ENCODE measurements around the gene MLYCD. TPM values are rescaled to one million over a fixed set of nuclear protein-coding genes. Genes with fewer than 3 reads are reported as not detected.

Gene MLYCD
- polyA plus RNA-seq, 1 experiment = 2.6 TPM

- Histone ChIP-seq H3K27me3 (ENCODE audit: control insufficient read depth, insufficient read depth, low read length) (no peaks in the 10 kb centered on the region), H3K36me3 (ENCODE audit: control insufficient read depth, insufficient read depth, low read length) (no peaks in the 10 kb centered on the region), H3K4me3 (ENCODE audit: low read depth, low read length) (no peak overlapping the region)
- TF ChIP-seq CTCF (IDR thresholded peaks at IDR 0.05; ENCODE audit: insufficient read depth, low read depth, low read length) = no peak
- ChIA-PET CTCF (no interaction called here), POLR2A (no interaction called here)
- DNase-seq (ENCODE audit: low read depth) = no peak
These were observed 43.2 kb downstream of the MLYCD start for GRCh38 chr16:83942074-83942473.

- ChIA-PET POLR2A (no interaction called here), CTCF (interaction anchor here (2.2 kb wide), 1 partner anchor 11 kb away, joined by 6 read pairs; no protein-coding TSS in a partner anchor)
- no peak for TF ChIP-seq CTCF (IDR thresholded peaks at IDR 0.05; ENCODE audit: insufficient read depth, low read depth, low read length)
- no peak overlapping the region for H3K4me3 ChIP-seq (ENCODE audit: low read depth, low read length)
- H3K27me3 ChIP-seq (ENCODE audit: control insufficient read depth, insufficient read depth, low read length) = no peaks in the 10 kb centered on the region
- H3K36me3 ChIP-seq (ENCODE audit: control insufficient read depth, insufficient read depth, low read length) = no peaks in the 10 kb centered on the region
- no peak for DNase-seq (ENCODE audit: low read depth)
These were observed 44.0 kb downstream of the MLYCD start for GRCh38 chr16:83942815-83943515.

- no peak for TF ChIP-seq CTCF (IDR thresholded peaks at IDR 0.05; ENCODE audit: insufficient read depth, low read depth, low read length)
- no peaks in the 10 kb centered on the region for H3K36me3 ChIP-seq (ENCODE audit: control insufficient read depth, insufficient read depth, low read length)
- ChIA-PET CTCF (interaction anchor here (2.2 kb wide), 1 partner anchor 10 kb away, joined by 6 read pairs; no protein-coding TSS in a partner anchor), POLR2A (no interaction called here)
- no peak for DNase-seq (ENCODE audit: low read depth)
- H3K4me3 ChIP-seq (ENCODE audit: low read depth, low read length) = no peak overlapping the region
- no peaks in the 10 kb centered on the region for H3K27me3 ChIP-seq (ENCODE audit: control insufficient read depth, insufficient read depth, low read length)
These were observed 44.7 kb downstream of the MLYCD start for GRCh38 chr16:83943516-83944050.

- DNase-seq (ENCODE audit: low read depth) = no peak
- POLR2A ChIA-PET = no interaction called here
- CTCF ChIA-PET = interaction anchor here (1.5 to 2.2 kb wide), 2 partner anchors 8 to 18 kb away, joined by 6 to 7 read pairs; no protein-coding TSS in a partner anchor
- Histone ChIP-seq H3K4me3 (ENCODE audit: low read depth, low read length) (no peak overlapping the region), H3K27me3 (ENCODE audit: control insufficient read depth, insufficient read depth, low read length) (no peaks in the 10 kb centered on the region), H3K36me3 (ENCODE audit: control insufficient read depth, insufficient read depth, low read length) (no peaks in the 10 kb centered on the region)
- TF ChIP-seq CTCF (IDR thresholded peaks at IDR 0.05; ENCODE audit: insufficient read depth, low read depth, low read length) = no peak
These were observed 46.7 kb downstream of the MLYCD start for GRCh38 chr16:83945587-83945986.

GRCh38 chr16:83946154-83946780, 47.4 kb downstream of the MLYCD start:
- no peaks in the 10 kb centered on the region for H3K27me3 ChIP-seq (ENCODE audit: control insufficient read depth, insufficient read depth, low read length)
- H3K36me3 ChIP-seq (ENCODE audit: control insufficient read depth, insufficient read depth, low read length) = no peaks in the 10 kb centered on the region
- no peak for DNase-seq (ENCODE audit: low read depth)
- no peak overlapping the region for H3K4me3 ChIP-seq (ENCODE audit: low read depth, low read length)
- TF ChIP-seq CTCF (IDR thresholded peaks at IDR 0.05; ENCODE audit: insufficient read depth, low read depth, low read length) = no peak
- POLR2A ChIA-PET = no interaction called here
- CTCF ChIA-PET = interaction anchor here (1.4 kb wide), 1 partner anchor 15 kb away, joined by 5 read pairs; no protein-coding TSS in a partner anchor

Measured in BJ (cell line).